ENCODE measurements around the gene YPEL5. TPM values are rescaled to one million over a fixed set of nuclear protein-coding genes. Genes with fewer than 3 reads are reported as not detected.

Gene YPEL5
- polyA plus RNA-seq, 1 donor, result 49.9 TPM

GRCh38 chr2:30165050-30165520, 18.3 kb downstream of the YPEL5 start:
- DNase-seq (ENCODE audit: low read depth), result peak; percentile 52

- DNase-seq (ENCODE audit: low read depth), result no peak
These were observed 18.8 kb downstream of the YPEL5 start for GRCh38 chr2:30165617-30166016.

GRCh38 chr2:30172627-30173026, 25.8 kb downstream of the YPEL5 start:
- DNase-seq (ENCODE audit: low read depth), result no peak

- DNase-seq (ENCODE audit: low read depth), result no peak
These were observed 30.6 kb downstream of the YPEL5 start for GRCh38 chr2:30177440-30177839.

GRCh38 chr2:30177956-30178355, 31.1 kb downstream of the YPEL5 start:
- DNase-seq (ENCODE audit: low read depth), result no peak

- DNase-seq (ENCODE audit: low read depth), result no peak
These were observed 32.0 kb downstream of the YPEL5 start for GRCh38 chr2:30178618-30179434.

- DNase-seq (ENCODE audit: low read depth), result no peak
These were observed 32.7 kb downstream of the YPEL5 start for GRCh38 chr2:30179536-30179935.

GRCh38 chr2:30180226-30180625, 33.4 kb downstream of the YPEL5 start:
- no peak for DNase-seq (ENCODE audit: low read depth)

- DNase-seq (ENCODE audit: low read depth), result no peak
These were observed 34.4 kb downstream of the YPEL5 start for GRCh38 chr2:30181176-30181575.

GRCh38 chr2:30184035-30184434, 37.2 kb downstream of the YPEL5 start:
- DNase-seq (ENCODE audit: low read depth), result no peak

GRCh38 chr2:30185178-30185577, 38.4 kb downstream of the YPEL5 start:
- DNase-seq (ENCODE audit: low read depth), result no peak

- DNase-seq (ENCODE audit: low read depth), result no peak
These were observed 41.5 kb downstream of the YPEL5 start for GRCh38 chr2:30188292-30188691.

GRCh38 chr2:30190637-30191036, 43.8 kb downstream of the YPEL5 start:
- no peak for DNase-seq (ENCODE audit: low read depth)

GRCh38 chr2:30191107-30191506, 44.3 kb downstream of the YPEL5 start:
- no peak for DNase-seq (ENCODE audit: low read depth)

- no peak for DNase-seq (ENCODE audit: low read depth)
These were observed 45.0 kb downstream of the YPEL5 start for GRCh38 chr2:30191819-30192271.

GRCh38 chr2:30192314-30192713, 45.5 kb downstream of the YPEL5 start:
- no peak for DNase-seq (ENCODE audit: low read depth)

GRCh38 chr2:30193104-30193681, 46.4 kb downstream of the YPEL5 start:
- no peak for DNase-seq (ENCODE audit: low read depth)

- DNase-seq (ENCODE audit: low read depth), result no peak
These were observed 47.6 kb downstream of the YPEL5 start for GRCh38 chr2:30194421-30194820.

- no peak for DNase-seq (ENCODE audit: low read depth)
These were observed 48.2 kb downstream of the YPEL5 start for GRCh38 chr2:30195016-30195415.

- DNase-seq (ENCODE audit: low read depth), result no peak
These were observed 50.9 kb downstream of the YPEL5 start for GRCh38 chr2:30197570-30198192.

GRCh38 chr2:30201990-30202389, 55.2 kb downstream of the YPEL5 start:
- DNase-seq (ENCODE audit: low read depth), result no peak

GRCh38 chr2:30203156-30203555, 56.3 kb downstream of the YPEL5 start:
- DNase-seq (ENCODE audit: low read depth), result no peak

- DNase-seq (ENCODE audit: low read depth), result no peak
These were observed 57.5 kb downstream of the YPEL5 start for GRCh38 chr2:30204281-30204680.
